Placental epithelial cell (primary cell): ENCODE results near the gene MAPK7. TPM values are rescaled to one million over a fixed set of nuclear protein-coding genes. Genes with fewer than 3 reads are reported as not detected.

Experiments used
- small RNA-seq: library from RNA; depleted of rRNA; stranded (forward); fragments of <200 nt; gene quantifications from one replicate; pipeline ENCODE3, GENCODE V24; 2012
- total RNA-seq: library from RNA; depleted of rRNA; stranded (reverse); fragments of >200 nt; gene quantifications from 2 replicates; pipeline ENCODE4 v1.2.3, GENCODE V29; 2012

Gene MAPK7
- total RNA-seq, result 26.6 and 27.9 TPM in 2 replicates

GRCh38 chr17:19378416-19379360 lies at the start of gene MAPK7:
Gene MAPK7 (plus strand): TSS chr17:19378498. CDS start chr17:19378901, 403 bp downstream.

GRCh38 chr17:19362277-19363113 lies 15.8 kb upstream of the MAPK7 start, which contains the start of gene B9D1:
Gene B9D1 (minus strand): TSS chr17:19362723. CDS start chr17:19362569, 154 bp downstream.

GRCh38 chr17:19386974-19387920 lies 8.9 kb downstream of the MAPK7 start, which contains the start of gene MFAP4:
Gene MFAP4 (minus strand): TSS chr17:19387190. CDS start chr17:19387155, 35 bp downstream.

DNA sequence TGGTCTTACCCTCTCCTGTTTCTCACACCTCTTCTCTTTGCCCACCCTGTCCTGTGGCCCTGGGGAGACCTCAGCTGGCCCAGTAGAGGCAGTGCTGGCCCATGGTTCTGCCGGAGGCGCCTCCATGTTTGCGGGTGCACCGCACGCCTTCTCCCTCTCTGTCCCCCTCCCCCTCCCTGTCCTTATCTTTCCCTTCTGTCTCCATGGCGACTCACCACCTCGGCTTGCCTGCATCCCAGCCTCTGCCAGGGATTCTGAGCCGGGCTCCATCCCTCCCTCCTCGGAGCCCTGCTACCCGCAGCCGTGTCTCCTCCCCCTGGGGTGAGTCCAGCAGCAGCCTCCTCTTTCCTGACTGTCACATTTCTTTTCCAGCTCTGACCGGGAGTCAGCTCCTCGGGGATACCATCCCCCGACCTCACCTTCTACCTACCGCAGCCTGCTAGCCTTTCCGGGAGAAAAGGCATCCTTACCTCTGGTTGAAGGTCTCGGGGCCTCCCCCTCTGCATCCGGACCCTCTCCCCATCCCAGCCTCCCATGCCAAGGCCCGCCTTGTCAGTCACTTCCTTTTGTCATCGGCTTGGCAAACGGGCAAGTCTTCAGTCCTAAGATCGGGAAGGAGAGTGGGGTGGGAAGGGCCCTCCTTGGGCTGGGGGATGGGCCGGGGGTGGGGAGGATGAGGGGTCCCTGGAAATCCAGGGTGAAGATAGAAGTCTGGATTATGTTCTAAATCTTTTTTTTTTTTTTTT lies 32.8 kb downstream of the MAPK7 start, which contains the start of gene RNF112:
RNF112 (plus strand) TSS at position 358 of the 746 bp plus-strand sequence; CDS start at position 535, 177 bp downstream.

Small RNA genes lying within 50 kb of the gene (small RNA-seq; reads per million reads assigned to genes)
- gene MIR1180, result 1.5 reads per million, percentile 70 among the genes with 10 or more reads in this experiment
- not detected for gene RF00537

Other genes with a start within 250 kb of the MAPK7 start
- gene EPN2, start 141.1 kb upstream of the MAPK7 start, total RNA-seq, result 39.0 and 60.1 TPM in 2 replicates
- 23.6 and 42.8 TPM in 2 replicates for gene B9D1, start 15.8 kb upstream of the MAPK7 start, total RNA-seq
- 2.1 and 19.2 TPM in 2 replicates for gene MFAP4, start 8.7 kb downstream of the MAPK7 start, total RNA-seq
- 0.39 and 0.43 TPM in 2 replicates for gene RNF112, start 32.7 kb downstream of the MAPK7 start, total RNA-seq
- not detected in 2 replicates for gene SLC47A1, start 155.4 kb downstream of the MAPK7 start, total RNA-seq